HG03045 (cell line): Measurements from ENCODE around the gene ATP11C.
"Not testable (repeated sequence)": the region's sequence is repeated elsewhere in the genome, so short reads cannot be mapped to it uniquely, and the experiment has no call there.

Experiments used
- ATAC-seq: cut with Tn5 transposase; IDR thresholded peaks from one replicate; pipeline ENCODE4 v1.9.1; 2021; ENCODE audit warnings: mild to moderate bottlenecking, moderate library complexity; ENCODE audit not compliant: unreplicated experiment

Gene ATP11C

DNA sequence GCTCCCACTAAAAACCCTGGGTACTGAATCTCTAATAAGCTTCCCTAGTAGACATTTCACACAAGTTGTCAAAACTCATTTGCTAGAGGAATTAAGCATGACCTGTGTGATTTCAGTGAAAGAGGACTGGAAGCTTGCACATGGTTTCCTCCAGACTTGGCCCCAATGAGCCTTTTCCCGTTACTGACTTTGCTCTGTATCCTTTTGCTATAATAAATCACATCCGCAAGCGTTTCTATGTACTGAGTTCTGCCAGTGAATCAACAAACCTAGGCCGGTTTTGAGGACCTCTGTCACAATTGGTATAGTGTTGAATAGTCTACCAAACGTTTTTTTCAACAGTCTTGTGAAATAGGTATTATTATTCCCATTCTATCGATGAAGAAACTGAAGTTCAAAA lies 8.2 kb downstream of the ATP11C start:
- no peak for ATAC-seq

GRCh38 chrX:139924069-139924695 lies 8.7 kb downstream of the ATP11C start:
- ATAC-seq = no peak

DNA sequence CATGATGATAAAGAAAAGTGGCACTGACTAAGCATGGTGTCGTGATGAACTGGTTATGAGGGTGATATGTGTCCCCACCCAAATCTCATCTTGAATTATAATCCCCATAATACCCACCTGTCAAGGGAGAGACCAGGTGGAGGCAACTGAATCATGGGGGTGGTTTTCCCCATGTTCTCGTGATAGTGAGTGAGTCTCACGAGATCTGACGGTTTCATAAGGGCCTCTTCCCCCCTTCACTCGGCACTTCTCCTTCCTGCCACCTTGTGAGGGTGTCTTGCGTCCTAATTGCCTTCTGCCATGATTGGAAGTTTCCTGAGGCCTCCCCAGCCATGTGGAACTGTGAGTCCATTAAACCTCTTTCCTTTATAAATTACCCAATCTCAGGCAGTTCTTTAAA lies 11.7 kb downstream of the ATP11C start:
- not testable (repeated sequence) for ATAC-seq

DNA sequence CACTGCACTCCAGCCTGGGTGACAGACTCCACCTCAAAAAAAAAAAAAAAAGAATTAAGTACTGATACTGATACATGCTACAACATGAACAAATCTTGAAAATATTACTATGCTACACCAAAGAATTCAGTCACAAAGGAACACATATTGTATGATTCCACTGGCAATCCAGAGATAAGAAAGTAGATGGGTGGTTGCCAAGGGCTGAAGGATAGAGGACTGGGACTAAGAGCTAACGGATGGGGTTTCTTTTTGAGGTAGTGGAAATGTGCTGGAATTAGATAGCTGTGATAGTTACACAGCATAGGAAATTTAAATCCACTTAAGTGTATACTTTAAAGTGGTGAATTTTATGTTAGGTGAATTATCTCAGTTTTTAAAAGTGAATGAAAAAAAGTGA lies 12.5 kb downstream of the ATP11C start:
- ATAC-seq = no peak

DNA sequence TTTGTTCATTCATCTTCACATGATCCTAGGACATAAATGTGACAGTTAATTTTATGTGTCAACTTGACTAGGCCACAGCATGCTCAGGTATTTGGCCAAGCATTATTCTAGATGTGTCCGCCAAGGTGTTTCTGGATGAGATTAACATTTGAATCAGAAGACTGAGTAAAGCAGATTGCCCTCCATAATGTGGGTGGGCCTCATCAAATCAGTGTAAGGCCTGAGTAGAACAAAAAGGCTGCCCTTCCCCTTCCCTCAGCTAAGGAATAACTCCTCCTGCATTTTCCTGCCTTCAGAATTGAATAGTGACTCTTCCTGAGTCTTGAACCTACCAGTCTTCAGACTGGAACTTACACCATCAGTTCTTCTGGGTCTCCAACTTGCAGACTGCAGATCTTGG lies 18.4 kb downstream of the ATP11C start:
- ATAC-seq = no peak

- ATAC-seq = no peak
Observed at GRCh38 chrX:139909712-139910111, 23.1 kb downstream of the ATP11C start.

- no peak for ATAC-seq
Observed at GRCh38 chrX:139907078-139907477, 25.8 kb downstream of the ATP11C start.

- no peak for ATAC-seq
Observed at GRCh38 chrX:139905743-139906142, 27.1 kb downstream of the ATP11C start.

DNA sequence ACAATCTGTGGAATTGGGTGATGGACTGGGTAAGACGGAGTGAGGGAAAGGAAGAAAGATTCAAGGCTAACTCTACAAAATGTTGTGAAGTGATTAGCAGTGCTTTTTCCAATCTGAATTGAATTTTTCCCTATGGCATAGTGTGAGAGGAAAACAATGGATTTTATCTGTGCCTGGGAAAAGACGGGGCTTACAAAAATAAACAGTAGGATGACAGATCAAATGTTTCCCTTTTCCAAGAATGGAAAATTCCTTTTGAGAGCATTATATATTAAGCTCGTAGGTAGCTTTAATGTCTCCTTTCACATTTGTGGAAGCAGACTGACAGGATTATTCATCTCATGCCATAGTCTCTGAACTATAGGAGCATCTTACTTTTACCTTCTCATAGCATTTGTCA lies 27.8 kb downstream of the ATP11C start:
- ATAC-seq = no peak

GRCh38 chrX:139903210-139903609 lies 29.6 kb downstream of the ATP11C start:
- ATAC-seq = no peak

GRCh38 chrX:139902559-139902958 lies 30.3 kb downstream of the ATP11C start:
- no peak for ATAC-seq

GRCh38 chrX:139898334-139898733 lies 34.5 kb downstream of the ATP11C start:
- no peak for ATAC-seq

DNA sequence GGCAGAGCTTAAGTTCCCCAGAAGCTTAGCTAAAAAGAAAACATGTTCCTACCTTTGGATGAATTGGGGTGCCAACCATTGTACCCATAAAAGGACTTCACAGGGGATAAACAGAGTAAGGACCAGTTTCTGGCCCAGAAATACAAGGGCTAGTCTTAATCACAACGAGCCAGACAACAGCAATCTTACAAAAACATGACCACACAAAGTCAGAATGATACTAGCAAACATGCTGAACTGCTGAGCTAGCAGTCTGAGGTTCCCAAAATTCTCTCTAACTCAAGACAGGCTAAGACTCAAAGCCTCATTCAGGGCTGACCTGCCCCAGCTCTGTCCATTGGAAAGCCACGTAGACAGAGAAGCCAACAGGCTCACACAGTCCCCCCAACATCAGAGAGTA lies 40.3 kb downstream of the ATP11C start:
- ATAC-seq = peak; percentile 80

GRCh38 chrX:139890991-139891700 lies 41.7 kb downstream of the ATP11C start:
- ATAC-seq = no peak

DNA sequence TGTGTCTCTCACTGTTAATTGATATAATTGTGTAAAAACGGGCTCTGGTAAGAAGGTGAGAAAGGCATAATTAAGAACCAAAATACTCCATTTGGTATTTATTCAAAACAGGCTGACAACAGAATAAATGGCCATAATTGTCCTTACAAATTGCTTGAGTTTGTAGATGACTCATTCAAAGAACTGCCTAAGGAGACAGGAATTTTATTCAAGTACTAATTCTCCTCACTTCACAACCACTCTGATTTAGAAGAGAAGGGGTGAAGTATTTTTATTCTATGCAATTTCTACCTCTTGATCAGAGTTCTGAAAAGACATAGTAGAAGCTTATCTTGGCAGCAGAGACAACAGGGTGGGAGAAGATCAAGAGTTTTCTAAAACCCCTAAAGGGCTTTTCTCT lies 43.1 kb downstream of the ATP11C start:
- no peak for ATAC-seq

DNA sequence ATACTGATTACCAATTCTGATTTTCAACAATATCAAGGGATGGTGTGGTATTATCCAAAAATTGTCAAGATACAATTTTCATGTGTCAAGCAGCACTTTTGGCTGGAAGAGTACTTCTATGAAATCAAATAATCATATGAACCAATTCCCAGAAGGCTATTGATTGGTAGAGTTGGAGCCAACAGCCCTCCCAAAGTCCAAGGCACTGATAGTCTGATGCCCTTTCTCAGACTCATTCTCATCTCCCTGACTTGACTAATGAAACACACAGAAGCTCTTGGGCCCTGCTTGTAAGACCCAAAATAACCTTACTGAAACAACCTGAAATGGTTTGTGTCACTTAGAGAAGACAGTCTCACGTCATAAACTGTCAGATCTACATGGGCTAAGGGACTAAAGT lies 48.9 kb downstream of the ATP11C start:
- no peak for ATAC-seq

DNA sequence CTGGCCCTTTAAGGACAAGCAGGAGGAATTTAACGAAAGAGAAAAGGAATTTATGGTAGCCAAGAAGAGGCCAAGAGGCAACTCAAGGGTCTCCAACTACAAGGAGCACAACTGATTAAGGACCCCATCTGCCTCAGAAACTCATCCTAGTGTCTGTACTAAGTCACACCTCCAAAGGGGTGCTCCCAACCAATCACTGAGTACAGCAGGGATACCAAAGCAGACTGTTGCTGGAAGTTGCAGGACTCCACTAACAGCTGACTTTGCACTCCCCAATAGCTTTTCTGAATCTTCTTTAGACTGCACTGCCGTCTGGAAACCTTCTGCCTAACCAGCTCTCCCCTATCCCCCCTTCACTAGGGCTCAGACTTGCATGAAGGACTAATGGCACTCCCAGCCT lies 50.6 kb downstream of the ATP11C start:
- no peak for ATAC-seq

- no peak for ATAC-seq
Observed at GRCh38 chrX:139881572-139881971, 51.3 kb downstream of the ATP11C start.

DNA sequence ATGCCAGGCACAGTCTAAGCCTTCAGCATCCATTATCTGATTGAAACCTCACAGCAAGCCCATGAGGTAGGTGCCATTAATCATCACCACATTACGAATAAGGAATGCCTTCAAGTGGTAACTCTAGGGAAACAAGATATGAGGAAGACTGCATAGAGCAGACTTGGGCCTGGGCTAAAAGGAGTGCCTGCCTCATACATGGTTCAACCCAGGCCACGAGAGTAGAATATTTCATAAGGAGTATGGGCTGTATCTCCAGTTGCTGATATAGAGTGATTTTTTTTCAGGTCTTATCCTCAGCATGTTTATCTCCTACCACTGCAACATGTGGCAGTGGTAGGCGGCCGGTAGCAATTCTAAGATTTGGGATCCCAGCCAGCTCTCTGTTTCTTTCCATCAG lies 51.7 kb downstream of the ATP11C start:
- no peak for ATAC-seq

DNA sequence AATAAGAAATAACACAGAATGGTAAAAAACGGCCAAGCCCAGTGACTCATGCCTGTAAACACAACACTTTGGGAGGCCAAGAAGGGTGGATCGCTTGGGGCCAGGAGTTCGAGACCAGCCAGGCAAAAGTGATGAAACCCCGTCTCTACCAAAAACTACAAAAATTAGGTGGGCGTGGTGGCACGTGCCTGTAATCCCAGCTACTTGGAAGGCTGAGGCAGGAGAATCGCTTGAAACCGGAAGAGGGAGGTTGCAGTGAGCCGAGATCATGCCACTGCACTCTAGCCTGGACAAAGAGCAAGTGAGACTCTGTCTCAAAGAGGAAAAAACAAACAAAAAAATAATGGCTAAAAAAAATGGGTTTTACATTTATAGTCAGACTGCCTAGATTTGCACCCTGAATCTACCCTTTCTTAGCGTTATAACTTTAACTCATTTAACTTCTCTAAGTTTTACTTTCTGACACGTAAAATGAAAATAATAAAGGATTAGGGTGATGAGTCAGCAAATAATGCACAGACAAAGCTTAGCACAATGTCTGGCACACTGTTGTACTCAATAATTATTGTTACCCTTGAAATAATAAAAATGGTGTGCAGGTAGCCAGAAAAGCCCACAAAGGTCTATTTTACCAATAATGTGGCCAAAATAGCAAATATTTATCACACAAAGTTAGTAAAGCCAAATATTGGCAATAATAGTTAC lies 55.0 kb downstream of the ATP11C start:
- ATAC-seq = no peak

DNA sequence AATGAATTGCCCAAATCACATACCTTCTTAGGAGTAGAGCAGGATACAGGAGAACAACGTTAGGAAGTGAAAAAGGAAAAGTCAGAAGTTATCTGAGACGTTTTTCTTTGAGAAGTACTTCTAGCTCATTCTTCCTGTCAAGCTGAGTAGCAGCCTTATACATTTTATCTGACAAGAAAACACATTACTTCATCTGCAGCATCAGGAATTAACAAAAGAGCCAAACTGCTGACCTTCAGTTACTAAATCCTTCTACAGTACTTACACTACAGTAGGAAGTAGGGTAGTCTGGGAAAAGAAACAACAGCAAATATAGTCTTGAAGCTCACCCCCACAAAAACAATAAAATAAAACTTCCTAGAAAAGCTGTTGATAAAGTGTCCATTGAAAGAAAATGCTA lies 57.0 kb downstream of the ATP11C start:
- ATAC-seq = no peak

DNA sequence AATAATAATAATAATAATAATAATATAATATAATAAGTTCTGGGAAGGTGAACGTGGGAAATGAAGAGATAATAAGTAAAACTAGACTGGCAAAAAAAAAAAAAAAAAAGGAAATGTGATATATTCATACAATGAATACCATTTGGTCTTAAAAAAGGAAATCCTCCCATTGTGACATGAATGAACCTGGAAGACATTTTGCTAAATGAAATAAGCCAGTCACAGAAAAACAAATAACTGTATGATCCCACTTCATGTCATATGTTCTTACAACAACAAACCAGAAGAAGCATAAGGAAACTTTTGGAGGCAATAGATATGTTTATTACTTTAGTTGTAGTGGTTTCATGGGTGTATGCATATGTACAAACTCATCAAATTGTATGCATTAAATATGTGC lies 63.1 kb downstream of the ATP11C start:
- ATAC-seq = no peak
